Activated CD4-positive, alpha-beta T cell treated with anti-CD3 and anti-CD28 coated beads for 4 hours (primary cell): Measurements from ENCODE around the gene TPPP3.

Experiments
- DNase-seq, 2 donors: peaks; one replicate each; pipeline ENCODE4 v3.0.0-alpha.2; 2020

TPPP3 gene

DNA sequence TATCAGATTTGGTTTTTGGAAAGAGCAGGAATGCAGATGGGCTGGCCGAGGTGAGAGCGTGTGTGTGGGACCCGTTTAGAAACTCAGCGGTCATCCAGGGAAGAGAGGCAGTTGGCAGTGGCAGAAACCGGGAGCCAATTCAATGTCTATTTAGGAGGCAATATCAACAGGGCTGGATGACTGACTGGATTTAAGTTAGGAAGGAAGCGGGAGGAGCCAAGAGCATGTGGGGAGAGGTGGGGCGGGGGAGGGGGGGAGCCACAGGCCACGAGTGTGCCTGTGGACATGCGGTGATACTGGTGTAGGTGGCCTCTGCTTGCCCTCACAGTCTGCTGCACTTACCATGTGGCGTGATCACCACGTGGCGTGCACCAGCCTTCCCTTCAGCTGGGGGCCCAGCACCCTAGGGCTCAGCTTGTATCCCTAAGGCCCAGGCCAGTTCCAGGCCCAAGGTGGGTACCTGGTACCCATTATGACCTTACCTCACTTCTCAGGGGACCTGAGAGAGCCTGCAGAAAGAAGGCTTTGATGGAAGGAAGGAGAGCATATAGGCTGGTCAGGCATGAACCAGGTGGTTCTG, 10.8 kb upstream of the TPPP3 start:
- no peak for DNase-seq

DNA sequence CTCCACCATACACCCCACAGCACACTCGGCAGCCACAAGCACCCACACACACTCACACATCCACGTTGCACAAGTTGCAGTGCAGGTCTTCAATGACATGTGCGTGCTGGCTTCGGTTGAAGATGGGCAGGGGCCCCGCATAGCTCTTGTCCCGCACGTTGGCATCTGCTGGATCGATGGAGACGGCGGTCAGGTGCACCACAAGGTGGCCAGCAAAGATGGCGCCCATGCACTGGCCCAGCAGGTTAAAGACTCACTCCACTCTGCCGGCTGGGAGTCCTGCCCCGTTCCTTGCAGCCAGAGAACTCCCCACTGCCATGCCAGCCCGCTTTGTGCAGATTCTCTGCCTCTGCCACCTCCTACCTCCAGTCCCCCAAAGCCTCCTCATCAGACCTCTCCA, 7.6 kb upstream of the TPPP3 start:
- no peak for DNase-seq

DNA sequence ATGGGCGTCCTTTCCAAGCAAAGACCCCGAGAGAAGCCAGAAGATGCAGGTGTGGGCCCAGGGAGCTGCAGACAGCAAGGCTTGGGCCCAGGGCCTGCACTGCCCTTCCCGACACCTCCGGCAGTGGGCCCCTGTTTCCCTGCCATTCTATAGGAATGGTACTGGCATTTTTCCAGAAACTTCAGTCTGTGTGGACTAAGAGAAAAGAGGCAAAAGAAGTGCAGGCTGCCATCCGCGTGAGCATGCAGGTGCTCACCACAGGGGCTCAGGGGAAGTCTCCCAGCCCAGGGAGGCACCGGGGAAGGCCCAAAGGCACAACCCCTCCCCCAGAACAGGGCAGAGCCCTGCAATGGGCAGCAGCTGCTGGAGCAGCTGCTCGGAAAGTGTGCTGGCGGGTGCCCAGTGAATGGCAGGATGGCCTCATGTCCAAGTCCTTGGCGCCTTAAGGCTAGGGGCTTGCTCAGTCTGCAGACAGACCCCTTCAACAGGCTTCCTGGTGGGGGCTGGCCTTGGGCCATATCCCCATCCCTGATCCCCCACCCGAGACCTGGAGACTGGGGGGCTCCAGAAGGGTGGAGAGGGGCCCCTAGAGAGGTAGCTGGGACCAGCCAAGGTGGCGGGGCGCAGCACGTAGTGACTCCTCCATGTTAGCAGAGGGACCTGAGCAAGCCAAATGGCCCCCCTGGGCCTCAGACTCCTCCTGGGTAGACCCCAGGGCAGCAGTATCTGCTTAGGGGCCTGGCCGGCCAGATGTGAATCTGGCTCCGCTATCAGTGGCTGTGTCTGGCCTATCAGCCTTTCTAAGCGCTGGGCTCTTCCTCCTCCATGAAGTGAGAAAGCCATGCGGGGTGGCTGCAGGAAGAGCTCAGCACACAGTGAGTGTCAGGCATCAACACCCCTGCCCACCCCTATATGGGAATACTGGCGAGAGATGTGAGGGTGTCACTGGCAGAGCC, 6.7 kb upstream of the TPPP3 start:
- no peak for DNase-seq

DNA sequence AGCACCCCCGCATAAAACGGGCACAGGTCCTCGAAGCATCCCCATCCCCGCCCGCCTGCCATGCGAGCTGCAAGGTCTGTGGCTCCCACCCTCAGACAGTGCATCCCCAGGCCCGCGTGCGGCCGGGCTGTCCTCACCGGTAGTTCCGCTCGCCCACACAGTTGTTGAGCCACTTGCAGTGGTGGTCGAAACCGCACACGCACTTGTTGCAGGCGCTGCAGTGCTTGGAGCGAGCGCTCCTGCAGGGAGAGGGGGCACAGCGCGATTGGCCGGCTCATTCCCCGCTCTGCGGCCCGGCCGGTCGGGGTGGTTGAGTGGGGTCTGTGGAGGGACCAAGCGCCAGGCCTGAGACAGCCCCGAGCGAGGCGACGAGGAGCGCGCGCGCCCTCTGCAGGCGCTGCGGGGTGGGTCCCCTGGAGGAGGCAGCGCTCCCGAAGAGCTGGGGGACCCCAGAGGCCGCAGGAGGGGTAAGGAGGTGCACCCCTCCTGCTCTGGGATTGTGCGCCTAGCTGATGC, 6.0 kb upstream of the TPPP3 start:
- peak; percentile 14 to 31 for DNase-seq

DNA sequence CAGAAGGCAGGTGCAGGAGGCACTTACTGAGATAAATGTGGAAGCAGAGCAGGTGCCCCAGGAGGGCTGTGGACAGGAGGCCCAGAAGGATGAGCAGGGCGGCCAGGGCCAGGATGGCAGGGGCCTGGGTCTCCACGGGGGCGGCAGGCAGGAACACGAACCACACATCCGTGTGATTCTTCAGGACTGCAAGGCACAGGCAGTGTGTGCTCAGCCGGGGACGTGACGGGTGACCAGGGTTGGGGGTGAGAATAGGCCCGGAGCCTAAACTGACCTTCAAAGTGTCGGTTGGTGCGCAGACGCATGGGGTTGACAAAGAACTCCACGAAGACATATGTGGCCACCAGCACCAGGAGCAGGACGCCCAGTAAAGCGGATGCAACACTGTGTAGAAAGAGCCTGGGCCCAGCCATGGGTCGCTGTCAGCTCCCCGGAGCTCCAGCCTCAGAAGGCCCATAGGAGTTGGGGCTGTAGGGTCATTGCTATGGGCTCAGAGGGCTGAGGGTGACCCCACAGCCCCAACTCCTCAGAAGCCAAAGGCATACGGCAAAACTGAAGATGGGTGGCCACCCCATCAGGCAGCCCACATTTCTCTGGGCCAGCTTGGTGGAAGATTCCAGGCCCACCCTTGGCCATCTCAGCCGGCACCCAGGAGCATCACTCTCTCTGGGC, 5.4 kb upstream of the TPPP3 start:
- no peak for DNase-seq

DNA sequence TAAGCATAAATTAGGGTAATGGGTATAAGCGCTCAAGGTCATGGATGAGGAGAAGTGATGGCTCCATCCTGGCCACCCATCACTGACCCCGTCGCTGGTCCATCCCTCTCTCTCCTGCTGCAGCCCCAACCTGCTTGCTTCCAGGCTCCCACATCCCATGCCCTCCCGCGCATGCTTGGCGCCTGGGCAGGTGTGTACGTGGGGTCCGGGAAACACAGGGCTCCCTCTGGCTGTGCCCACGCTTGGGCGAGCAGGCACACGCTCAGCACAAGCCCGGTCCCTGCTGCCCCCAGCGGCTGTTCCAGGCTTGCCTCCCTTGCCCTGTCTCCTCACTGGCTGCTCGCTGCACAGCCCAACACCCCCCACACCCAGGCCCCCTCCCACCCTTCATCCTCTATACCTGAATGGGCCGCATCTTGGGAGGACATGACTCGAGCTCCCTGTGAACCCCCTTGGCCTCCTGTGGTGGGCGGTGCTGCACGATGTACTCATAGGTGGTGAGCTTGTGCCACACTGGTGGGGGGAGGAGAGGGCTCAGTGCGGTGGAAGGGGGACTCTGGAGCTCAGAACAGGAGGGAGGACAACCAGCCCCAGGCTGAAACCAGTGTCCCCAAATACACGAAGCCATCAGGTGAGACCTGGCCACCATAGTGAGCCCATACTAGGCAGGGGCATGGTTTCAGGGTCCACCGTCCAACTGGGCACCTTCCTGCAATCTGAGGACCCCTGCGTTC, 4.7 kb upstream of the TPPP3 start:
- DNase-seq, result no peak

DNA sequence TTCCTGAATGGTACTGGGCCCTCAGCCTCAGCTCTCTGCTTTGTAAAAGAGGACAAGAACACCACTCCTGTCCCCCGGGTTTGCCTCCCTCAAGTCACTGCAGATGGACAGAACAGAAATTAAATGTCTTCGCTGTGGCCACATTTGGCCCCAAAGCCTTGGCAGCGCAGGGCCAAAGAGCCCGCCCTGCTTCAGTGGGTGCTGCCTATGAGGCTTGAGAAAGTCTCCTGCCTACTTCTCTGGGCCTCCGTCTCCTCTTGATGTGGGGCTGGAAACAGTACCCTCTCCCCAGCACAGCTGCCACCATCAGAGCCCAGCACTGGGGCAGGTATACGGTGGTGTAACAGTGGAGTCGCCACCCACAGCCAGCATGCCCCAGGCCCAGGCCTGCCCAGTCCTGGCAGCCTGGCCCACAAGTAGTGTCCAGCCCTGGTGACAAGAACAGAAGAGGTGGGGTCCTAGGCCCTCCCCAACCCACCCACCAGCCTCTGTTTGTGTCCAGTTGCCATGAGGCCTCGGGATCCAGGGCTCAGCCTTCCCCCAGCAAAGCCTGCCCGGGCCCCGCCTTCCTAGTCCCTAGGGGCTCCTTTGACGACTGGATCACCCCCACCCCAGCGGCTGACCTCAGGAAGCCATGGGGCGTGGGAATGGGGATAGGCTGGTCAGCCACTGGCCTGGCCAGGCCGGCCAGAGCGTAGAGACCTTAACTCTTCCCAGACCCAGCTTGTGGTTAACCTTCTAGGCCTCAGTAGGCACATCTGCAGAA, 3.9 kb upstream of the TPPP3 start:
- DNase-seq, result no peak

DNA sequence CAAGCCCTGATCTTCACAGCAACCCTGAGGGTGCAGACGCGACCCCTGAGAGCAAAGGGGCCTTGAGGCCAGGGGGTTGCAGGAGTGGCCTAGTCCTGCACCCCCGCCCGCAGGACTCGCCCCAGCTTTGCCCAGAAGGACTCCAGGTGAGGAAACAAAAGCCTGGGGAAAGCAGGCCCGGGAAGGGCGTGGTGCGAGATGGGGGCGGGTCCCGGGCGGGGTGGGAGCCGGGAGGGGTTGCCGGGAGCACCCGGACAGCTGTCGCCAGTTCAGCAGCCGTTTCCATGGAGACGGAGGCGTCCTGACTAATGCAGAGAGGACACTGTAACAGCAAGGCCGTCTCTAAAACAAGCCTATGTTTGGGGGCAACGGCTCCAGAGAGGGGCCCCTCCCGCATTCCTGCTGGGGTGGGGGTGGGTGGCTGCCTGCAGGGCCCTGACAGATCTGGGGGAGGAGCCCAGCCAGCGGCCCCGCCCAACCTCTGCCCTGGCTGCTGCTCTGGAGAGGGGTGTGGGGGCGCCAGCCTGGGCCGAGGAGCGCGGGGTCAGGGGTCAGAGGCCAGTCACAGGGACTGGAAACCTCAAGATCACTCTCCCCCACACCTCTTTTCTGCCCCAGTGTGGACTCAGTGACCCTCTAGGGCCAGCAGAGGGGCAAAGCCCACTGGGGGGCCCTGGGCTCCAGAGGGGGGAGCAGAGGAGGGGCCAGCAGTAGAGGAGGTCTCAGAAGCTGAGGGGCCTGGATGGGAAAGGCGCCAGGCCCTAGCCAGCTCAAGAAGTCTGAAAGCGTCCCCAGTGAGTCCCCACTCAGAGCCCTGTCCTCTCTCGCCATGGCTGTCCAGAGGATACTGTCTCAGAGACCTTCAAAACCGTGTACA, 3.1 kb upstream of the TPPP3 start:
- DNase-seq, result no peak

DNA sequence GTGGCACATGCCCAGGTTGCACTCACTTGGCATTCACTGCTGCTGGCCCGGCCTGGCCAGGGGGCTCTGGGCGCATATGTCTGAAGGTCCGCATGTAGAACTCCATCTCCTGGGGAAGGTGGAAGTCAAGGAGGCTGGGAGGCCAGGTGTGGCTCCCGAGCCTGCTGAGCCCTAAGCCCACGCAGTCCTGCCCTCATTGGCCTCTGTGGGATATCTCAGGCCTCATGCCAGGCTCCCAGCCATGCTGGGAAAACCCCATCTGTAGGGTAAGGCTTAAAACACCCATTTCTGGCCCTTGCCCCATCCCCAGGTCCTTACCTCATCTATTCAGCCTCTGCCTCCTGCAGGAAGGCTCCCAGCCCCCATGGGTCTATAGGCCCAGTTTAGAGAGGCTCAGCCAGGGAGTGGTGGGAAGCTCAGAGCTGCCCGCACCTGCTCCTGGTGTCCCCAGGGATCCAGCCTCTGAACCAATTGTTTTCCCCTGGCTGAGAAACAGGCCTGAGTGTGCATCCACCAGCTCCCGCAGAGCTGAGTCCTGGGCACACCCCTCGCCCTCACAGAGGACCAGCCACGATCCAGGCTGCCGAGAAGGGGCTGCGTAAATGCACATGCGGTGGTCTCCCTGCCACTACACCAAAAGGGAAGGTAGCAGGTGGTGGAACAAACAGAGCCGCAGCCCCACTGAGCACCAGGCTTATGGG, 2.3 kb upstream of the TPPP3 start:
- DNase-seq, result no peak

DNA sequence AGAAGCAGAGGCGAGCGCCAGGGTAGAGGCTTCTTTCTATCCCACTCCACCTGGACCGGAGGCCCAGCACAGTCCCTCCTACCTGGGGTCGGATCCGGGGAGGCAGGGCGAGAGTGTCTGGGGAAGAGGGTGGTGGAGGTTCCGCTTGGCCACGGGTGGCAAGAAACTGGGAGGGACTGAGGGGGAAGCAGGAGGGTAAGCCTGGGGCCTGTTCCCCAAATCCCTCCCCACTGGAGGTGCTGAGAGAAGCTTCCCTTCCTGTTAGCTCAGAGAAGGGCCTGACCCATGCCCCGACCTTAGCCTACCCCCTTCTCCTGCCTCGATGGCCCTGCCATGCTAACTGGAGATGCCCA, 1.8 kb upstream of the TPPP3 start:
- DNase-seq, result no peak

DNA sequence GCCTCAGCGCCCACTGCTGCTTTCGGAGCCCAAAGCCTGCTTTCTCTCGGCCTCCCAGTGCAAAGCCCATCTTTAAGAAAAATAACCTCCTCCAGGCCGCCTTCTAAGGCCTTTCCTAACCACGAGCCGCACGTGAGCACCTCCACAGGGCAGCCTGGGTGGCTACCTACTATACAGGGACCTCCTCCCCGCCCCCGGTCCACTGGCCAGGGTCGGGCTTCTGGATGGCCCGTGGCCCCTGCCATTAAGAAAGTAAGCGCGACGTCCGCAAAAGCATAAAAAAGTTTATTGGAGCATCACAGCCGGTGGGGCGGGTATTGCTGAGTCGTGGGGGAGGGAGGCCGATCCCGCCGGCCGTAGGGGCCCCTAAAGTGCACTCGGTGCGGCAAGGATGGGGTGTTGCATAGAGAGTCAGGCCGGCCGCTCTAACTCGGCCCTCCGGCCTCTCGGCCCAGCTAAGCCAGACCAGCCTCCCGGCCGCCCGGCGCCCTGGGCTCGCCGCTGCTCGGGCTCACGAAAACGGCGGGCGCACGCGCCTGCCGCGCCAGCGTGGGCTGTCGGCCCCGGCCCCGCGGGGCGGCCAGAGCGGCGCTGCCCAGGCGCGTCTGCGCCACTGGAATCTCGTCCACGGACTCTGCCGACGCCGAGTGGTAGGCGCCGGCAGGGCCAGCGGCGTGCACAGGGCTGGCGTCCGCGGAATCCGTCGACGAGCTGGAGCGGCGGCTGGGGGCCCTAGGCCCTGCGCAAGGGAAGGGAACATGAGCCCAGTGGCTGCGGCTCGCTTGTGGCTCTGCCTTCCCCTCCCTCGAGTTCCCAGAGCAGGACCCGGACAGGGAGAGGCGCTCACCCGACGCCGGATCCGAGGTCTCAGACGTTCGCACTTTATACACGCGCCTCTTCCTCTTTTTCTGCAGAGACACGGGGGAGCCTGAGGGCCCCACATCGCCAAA, 1.1 kb upstream of the TPPP3 start:
- no peak for DNase-seq

DNA sequence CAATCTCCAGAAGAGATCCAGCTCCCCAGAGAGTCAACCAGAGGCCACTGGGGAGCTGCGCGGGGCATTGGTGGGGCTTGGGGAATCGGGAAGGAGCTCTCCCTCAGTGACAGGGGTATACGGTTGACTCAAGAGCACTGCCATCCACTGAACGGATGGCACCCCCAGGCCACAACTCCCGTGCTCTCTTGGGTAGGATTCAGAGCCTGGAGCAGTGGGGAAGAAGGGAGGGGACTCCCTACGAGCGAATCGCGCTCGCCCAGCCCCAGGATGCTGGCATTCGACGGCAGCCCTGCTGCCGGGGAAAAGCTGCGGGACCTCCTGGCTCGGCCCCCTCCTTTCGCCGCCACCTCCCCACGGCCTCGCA, 473 bp upstream of the TPPP3 start:
- DNase-seq, result no peak

DNA sequence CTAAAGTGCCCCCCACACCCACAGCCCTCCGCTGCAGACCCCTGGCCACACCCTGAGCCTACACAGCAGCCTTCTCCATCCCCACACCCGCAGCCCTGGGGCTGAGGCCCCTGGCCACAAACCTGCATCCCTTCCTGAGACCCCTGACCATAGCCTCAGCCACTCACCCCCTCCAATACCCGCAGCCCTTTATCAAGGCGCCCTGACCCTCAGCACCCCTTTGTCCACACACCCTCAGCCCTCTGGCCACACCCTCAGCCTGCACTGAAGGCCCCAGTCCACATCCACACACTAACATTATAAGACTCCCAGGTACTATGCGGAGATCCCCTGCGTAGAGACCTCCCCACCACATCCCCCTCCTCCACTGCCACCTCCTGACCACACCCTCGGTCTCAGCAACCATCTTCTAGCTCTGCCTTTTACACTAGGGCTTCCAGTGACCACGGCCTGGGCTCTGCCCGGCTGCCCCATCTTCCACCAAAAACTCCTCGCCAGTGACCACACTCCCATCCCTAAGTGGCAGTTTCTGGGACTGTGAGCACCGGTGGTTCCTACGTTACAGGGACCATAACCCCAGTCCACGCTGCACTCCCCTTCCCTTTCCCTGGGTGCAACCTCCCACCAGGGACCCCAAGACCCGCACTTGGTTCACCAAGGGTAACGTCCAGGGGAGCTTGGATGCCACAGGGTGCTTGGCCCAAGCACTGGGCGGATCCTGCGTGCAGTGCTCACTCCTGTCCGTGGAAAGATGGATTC, 818 bp downstream of the TPPP3 start:
- no peak for DNase-seq

DNA sequence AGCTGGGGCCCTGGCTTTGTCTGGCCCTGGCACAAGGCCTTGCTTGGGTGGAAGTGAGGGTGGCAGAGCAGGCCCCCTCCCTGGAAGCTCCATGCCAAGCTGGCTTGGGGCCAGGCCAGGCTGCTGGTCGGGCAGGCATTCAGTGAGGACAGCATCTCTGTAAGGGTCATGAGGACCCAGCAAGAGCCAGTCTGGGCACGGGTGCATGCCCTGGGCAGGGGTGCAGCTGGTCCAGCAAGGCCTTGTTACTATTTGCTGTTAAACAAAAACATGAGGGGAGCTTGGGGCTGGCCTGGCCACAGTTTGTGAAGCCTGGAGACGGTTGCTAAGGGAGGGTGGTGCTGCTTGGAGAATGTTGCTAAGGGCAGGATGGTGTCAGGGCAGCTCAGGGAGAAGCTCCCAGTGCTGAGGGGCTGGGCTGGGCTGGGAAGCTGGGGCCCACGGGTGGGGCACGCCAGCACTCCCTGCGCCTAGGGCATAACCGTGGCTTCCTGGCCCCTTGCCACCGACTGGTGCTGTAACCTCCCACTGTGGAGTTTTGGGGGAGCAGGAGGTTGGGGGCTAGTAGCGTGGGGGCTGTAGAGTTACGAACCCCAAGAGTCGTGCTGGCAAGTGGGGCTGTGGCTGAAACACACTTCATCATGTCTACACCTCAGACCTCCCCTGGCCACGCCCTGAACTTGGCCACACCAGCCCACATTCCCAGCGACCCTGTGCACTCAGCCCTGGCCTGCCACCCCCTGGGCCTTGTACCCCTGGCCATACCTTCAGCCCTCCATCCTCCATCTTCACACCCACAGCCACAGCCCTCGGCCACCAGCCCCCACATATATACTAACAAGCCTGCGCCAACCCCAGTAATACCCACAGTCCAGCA, 1.6 kb downstream of the TPPP3 start:
- no peak for DNase-seq

DNA sequence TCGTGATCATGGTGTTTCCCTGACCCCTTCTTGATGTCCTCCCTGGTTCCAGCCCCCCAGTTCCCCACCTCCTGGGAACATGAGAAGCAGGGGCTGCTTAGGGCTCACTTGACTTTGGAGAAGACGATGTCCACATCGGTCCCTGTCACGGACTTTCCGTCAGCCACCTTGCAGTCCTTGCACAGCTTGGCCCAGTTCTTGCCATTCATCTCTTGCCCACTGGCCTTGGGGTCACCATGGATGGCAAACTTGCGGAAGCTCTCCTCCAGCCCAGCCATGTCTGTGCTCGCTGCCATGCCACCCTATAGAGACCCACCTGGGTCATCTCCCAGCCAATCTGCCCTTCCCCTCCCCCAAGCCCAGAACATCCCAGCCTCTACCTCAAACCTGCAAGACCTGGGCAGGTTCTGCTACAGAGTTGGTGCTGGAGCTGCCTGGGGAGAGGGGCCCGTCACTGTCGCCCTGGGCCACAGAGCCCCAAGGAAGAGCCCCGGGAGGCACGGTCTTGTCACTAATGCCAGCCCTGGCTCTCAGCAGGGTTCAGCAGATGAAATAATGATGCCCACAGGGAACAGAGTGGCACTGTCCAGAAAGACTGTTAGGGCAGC, 2.4 kb downstream of the TPPP3 start:
- DNase-seq, result no peak

DNA sequence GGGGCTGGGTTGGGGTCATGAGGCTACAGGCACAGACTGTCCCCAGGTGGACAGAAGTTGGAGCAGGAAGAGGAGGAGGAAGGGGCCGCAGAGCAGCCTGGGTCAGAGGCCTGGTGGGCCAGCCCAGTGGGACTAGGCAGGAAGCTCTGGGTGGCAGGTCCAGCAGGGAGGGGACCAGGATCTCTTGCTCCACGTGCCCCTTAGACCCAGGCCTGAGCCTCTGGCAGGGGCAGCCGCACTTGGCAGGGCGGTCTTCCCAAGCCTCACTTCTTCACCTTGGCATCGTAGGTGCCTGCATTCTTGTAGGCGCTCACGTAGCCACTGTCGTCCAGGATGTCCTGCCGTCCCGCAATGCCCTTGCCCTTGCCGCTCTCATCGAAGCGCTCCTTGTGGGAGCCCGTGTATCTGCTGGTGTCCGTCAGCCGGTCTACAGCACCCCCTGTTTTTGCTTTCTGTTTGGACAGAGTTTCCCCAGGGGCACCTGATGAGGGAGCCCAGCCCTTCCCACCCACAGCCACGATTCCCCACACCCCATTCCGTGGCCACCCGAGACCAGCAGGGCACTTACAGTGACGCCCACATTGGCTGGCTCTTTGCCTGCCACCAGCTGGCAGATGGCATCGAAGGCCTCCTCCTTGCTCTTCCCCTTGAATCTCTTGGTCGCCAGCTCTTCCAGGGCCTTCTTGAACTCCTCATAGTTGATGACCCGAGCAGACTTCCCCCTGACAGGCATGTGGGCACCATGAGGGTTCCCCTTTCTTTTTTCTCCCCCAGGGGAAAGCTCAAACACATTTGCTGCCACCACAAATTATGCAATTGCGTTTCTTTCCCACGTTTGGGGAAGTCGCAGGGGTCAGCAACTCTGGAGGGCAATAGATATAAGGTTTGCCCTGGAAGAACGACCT, 3.1 kb downstream of the TPPP3 start:
- DNase-seq, result no peak
